ENCODE results near the gene ATAD3C.
"Not testable (repeated sequence)": the region's sequence is repeated elsewhere in the genome, so short reads cannot be mapped to it uniquely, and the experiment has no call there.

Gene ATAD3C

DNA sequence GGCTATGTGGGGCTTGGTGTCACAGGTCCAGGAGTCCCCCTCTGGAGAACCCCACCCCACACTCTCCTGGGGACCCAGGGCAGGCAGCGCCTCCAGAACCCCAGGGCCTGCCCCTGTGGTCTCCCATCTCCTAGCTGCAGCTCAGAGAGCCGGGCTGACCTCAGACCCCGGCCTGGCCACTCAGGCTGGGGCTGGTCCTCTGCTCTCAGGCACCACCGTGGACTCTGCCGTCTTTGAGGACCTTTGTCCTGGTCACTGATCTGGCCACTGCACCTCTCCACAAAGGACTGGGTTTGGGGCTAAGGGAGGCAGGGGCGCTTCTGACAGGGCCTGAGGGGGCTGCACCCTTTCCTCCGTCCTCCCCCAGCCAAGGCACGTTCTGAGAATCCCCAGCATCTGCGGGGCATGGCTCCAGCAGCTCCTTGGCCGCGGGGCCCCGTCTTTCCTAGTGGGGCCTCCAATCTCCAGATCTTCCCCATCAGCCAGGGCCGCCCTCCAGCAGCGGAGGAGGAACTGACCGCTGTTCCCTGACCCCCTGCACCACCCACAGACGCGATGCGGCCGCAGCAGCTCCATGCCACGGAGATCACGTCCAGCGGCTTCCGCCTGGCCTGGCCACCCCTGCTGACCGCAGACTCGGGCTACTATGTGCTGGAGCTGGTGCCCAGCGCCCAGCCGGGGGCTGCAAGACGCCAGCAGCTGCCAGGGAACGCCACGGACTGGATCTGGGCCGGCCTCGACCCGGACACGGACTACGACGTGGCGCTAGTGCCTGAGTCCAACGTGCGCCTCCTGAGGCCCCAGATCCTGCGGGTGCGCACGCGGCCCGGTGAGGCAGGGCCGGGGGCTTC, 10.7 kb upstream of the ATAD3C start:
- H3K27ac ChIP-seq, result no peak overlapping the region
- TF ChIP-seq, protein P1, sequence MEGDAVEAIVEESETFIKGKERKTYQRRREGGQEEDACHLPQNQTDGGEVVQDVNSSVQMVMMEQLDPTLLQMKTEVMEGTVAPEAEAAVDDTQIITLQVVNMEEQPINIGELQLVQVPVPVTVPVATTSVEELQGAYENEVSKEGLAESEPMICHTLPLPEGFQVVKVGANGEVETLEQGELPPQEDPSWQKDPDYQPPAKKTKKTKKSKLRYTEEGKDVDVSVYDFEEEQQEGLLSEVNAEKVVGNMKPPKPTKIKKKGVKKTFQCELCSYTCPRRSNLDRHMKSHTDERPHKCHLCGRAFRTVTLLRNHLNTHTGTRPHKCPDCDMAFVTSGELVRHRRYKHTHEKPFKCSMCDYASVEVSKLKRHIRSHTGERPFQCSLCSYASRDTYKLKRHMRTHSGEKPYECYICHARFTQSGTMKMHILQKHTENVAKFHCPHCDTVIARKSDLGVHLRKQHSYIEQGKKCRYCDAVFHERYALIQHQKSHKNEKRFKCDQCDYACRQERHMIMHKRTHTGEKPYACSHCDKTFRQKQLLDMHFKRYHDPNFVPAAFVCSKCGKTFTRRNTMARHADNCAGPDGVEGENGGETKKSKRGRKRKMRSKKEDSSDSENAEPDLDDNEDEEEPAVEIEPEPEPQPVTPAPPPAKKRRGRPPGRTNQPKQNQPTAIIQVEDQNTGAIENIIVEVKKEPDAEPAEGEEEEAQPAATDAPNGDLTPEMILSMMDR (IDR thresholded peaks at IDR 0.05), result no peak
- TF ChIP-seq ZFX (IDR thresholded peaks at IDR 0.05; ENCODE audit: borderline replicate concordance), result no peak

DNA sequence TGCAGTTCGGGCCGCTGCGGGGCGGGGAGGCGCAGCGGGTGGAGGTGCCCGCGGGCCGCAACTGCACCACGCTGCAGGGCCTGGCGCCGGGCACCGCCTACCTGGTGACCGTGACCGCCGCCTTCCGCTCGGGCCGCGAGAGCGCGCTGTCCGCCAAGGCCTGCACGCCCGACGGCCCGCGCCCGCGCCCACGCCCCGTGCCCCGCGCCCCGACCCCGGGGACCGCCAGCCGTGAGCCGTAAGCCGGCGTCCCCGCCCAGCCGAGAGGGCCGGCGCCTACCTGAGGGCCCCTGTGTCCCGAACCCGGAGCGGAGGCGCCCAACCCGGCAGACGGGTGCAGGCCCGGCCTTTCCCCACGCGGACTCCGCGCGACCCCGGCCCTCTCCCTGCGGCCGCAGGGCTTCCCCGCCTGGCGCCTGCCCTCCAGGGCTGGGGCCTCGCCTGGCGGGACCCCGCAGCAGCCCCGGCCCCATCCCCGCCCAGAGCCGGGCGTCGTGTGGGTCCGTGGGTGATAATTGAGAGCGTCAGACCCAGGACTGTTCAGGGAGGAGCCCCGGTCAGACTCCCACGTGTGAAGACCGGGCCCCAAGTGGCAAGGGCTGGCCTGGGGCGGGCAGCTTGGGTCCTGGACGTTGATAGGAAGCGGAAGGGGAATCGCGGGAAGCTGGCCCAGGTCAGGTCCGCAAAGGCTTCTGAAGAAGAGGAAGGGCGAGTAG, 9.8 kb upstream of the ATAD3C start:
- H3K27ac ChIP-seq, result no peak overlapping the region
- TF ChIP-seq, protein P1 (IDR thresholded peaks at IDR 0.05), result no peak
- TF ChIP-seq ZFX (IDR thresholded peaks at IDR 0.05; ENCODE audit: borderline replicate concordance), result no peak

DNA sequence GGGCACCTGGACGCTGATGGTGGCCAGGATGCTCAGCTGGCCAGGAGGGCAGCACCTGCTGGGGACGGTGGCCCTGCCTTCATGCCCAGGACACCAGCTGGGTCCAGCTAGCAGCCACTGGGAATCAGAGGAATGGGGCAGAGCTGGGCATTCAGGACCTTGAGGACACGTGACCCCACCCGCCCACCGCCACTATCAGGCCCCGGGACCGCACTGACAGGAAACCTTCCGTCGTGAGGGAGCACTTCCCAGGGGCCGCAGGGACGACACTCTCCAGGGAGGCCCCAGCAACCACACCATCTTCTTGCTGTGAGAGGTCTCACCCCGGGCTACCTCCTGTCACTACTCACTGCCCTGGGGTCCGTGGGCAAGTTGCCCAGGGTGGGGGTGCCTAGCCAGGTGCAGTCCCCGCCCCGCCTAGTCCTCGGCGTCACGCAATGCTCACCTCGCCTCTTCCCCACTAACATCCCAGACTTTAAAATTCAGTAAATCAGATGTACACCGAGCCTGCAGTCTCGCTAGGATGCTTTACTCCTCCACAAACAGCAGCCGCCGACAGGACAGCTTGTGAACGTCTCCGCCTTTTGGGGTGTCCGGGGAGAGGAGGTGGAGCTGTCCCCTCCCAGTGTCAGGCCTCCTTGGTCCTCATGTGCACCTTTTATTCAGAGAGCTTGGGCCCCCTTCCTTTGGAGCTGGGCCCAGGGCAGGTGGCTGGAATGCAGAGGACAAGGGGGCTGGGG, 9.1 kb upstream of the ATAD3C start:
- no peak overlapping the region for H3K27ac ChIP-seq
- TF ChIP-seq, protein P1 (IDR thresholded peaks at IDR 0.05), result no peak
- TF ChIP-seq ZFX (IDR thresholded peaks at IDR 0.05; ENCODE audit: borderline replicate concordance), result no peak

DNA sequence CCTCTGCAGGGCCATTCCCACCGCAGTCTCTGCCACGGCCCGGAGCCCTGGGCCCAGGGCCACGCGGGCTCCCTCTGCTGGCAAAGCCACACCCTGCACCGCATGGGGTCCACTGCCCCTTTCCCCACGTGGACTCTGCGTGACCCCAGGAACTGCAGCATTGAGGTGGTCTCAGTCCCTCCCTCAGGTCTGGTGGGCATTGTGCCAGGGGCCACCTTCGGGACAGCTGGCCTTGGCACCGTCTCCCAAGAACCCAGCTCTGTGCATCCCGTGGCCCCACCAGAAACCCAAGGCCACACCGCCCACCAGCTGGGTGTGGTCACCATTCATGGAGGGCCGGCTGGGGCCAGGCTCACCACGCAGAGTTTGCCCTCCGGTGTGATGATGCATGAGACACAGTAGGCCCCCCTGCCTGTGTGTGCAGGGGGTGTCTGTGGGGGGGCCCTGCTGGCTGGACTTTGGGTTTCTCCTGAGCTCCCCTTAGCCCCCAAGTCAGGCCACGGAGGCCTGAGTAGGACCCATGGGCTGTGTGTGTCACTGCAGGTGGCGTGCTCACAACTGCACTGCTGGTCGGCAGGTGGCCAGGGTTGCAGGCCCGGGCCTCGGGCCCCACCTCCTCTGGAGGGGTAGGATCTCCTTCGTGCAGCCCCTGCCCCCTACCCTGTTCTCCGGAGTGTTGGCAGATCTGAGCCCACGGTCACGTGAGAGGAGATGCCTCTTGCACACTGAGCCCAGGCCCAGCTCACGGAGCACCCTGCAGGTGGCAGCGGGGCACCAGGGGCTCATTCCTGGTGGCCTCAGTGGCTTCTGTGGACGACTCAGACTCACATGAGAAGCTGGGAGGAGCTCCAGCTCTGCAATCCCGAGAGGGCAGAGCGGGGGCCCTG, 8.2 kb upstream of the ATAD3C start:
- TF ChIP-seq, protein P1 (IDR thresholded peaks at IDR 0.05), result peak; percentile 99
- no peak for TF ChIP-seq ZFX (IDR thresholded peaks at IDR 0.05; ENCODE audit: borderline replicate concordance)
- no peak overlapping the region for H3K27ac ChIP-seq

DNA sequence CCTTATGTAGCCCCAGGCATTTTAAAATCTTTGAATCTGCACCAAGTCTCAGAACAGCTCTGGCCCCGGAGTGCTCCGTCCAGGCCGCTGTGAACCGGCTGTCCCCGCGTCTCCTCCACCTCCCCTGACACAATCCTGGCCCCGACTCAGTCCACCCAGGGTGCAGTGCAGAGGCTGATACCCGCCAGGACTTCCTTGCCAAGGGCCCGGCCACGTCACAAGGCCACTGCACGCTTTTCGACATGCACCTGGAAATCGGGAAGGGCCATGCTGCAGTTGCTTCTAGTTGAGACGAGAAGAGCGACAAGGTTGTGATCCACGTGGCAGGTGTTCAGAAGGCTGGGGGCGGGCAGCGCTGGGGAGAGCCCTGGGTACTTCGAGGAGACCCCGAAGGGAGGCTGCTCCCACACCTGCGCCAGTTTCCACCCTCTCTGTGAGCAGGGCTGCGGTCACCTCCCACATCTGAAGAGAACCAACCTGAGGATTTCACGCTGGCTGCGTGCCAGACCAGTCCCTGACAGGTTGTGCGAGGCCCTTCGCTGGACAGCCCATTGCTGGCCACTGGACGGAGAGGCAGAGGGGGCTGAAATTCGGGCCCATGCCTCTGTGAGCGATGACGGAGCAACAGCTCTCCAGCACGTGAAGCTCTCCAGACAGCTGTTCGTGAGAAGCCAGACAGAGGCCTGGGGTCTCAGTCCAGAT, 7.3 kb upstream of the ATAD3C start:
- TF ChIP-seq, protein P1 (IDR thresholded peaks at IDR 0.05), result no peak
- no peak for TF ChIP-seq ZFX (IDR thresholded peaks at IDR 0.05; ENCODE audit: borderline replicate concordance)
- H3K27ac ChIP-seq, result no peak overlapping the region

DNA sequence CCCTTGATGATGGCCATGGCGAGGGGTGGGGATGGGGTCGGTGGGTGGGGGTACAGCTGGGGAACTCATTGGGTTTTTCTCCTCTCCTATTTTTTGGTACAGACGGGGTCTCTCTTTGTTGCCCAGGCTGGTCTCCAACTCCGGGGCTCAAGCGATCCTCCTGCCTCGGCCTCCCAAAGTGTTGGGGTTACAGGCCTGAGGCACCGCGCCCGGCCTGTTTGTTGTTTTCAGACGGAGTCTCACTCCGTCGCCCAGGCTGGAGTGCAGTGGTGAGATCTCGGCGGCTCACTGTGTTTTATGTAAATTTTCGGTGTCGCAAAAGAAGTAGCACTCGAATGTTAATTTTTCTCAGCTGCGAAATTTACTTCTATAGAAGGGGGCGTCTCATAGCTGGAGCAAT, 2.9 kb upstream of the ATAD3C start:
- H3K27ac ChIP-seq, result not testable (repeated sequence)

DNA sequence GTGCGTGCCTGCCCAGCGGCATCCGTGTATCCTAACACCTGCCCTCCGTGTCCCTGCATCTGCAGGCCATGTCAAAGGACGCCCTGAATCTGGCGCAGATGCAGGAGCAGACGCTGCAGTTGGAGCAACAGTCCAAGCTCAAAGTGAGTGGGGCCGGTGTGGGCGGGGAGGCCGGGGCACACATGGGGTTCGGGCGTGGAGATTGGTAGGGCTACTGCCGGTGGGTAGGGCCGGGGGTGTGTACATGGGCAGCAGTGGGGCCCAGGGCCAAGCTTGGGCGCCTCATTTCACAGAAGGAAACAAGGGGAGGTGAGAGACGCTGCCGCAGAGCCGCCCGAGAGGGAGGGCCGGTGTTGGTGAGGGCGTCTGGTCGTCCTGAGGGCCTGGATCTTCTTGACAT, 1.1 kb downstream of the ATAD3C start:
- not testable (repeated sequence) for H3K27ac ChIP-seq

Data from 22Rv1 (cell line).